ENCODE results near the gene PDLIM3.

DNA sequence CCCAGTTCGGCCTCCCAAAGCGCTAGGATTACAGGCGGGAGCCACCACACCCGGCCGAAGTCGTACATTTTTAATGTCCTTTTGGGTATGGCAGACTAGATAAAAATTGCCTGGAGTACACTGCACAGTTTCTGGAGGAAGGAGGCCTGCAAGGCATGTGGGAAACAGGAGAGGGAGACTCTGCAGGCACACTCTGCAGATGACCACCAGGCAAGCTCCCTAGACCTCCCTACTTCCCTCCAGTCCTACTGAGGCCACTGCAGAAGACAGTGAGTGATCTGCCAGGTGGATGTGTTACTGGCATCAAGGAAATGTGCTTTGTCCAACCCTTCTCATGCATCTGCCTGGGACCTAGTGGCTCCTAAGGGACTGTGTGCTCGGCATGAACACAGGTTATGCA, 11.4 kb downstream of the PDLIM3 start:
- TF ChIP-seq, protein P1, sequence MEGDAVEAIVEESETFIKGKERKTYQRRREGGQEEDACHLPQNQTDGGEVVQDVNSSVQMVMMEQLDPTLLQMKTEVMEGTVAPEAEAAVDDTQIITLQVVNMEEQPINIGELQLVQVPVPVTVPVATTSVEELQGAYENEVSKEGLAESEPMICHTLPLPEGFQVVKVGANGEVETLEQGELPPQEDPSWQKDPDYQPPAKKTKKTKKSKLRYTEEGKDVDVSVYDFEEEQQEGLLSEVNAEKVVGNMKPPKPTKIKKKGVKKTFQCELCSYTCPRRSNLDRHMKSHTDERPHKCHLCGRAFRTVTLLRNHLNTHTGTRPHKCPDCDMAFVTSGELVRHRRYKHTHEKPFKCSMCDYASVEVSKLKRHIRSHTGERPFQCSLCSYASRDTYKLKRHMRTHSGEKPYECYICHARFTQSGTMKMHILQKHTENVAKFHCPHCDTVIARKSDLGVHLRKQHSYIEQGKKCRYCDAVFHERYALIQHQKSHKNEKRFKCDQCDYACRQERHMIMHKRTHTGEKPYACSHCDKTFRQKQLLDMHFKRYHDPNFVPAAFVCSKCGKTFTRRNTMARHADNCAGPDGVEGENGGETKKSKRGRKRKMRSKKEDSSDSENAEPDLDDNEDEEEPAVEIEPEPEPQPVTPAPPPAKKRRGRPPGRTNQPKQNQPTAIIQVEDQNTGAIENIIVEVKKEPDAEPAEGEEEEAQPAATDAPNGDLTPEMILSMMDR (IDR thresholded peaks at IDR 0.05; ENCODE audit: poor library complexity) = no peak
- TF ChIP-seq EZH2 (IDR thresholded peaks at IDR 0.05; ENCODE audit: borderline replicate concordance) = no peak

All from hepatocyte (in vitro differentiated cells).